HepG2 (cell line): ENCODE results near the gene INO80B. TPM values are rescaled to one million over a fixed set of nuclear protein-coding genes. Genes with fewer than 3 reads are reported as not detected.

Experiments
- AGO2 ChIP-seq: fragments of 200-400 bp; formaldehyde crosslinking; optimal IDR thresholded peaks from 2 replicates; pipeline ENCODE3; 2017; ENCODE audit warnings: mild to moderate bottlenecking, low read depth, low read length, moderate library complexity
- CBX1 ChIP-seq: IDR thresholded peaks from one replicate; pipeline ENCODE4 v1.6.1; 2016; ENCODE audit warnings: antibody characterized with exemption, low read depth
- DPF2 ChIP-seq: sonication (generic); formaldehyde crosslinking; IDR thresholded peaks from 2 replicates; pipeline ENCODE4 v1.4.0; 2020; ENCODE audit warnings: mild to moderate bottlenecking, low read depth, missing genetic modification reagents, borderline replicate concordance
- FOXA1 ChIP-seq, 2 experiments: fragments of 450-650 bp in 1 of 2; sonication (generic) in 1 of 2; formaldehyde crosslinking in 1 of 2; IDR thresholded peaks; 2 replicates each; pipeline versions ENCODE4 v1.4.0 to v1.6.1; 2016 to 2020; ENCODE audit warnings: missing genetic modification reagents in 1 of 2
- GPN1 ChIP-seq: sonication (generic); formaldehyde crosslinking; IDR thresholded peaks from 2 replicates; pipeline ENCODE4 v1.5.1; 2020; ENCODE audit warnings: missing genetic modification reagents, borderline replicate concordance
- HOXA7 ChIP-seq: sonication (generic); formaldehyde crosslinking; IDR thresholded peaks from 2 replicates; pipeline ENCODE4 v1.8.1; 2022; ENCODE audit warnings: mild to moderate bottlenecking, missing genetic modification reagents, moderate library complexity
- KDM3A ChIP-seq: IDR thresholded peaks from 2 replicates; pipeline ENCODE4 v1.6.1; 2018; ENCODE audit warnings: low read depth, missing compliant biosample characterization
- KLF9 ChIP-seq: IDR thresholded peaks from 2 replicates; pipeline ENCODE4 v1.6.1; 2016; ENCODE audit warnings: low read depth
- MIXL1 ChIP-seq: IDR thresholded peaks from 2 replicates; pipeline ENCODE4 v1.6.1; 2016
- MTF1 ChIP-seq: sonication (generic); formaldehyde crosslinking; IDR thresholded peaks from 2 replicates; pipeline ENCODE4 v1.5.0; 2020; ENCODE audit warnings: missing genetic modification reagents
- NCOA1 ChIP-seq: sonication (generic); formaldehyde crosslinking; IDR thresholded peaks from 2 replicates; pipeline ENCODE4 v1.9.0; 2021; ENCODE audit warnings: missing genetic modification reagents
- NONO ChIP-seq, 2 experiments: fragments of 450-650 bp in 1 of 2; sonication (generic) in 1 of 2; formaldehyde crosslinking in 1 of 2; IDR thresholded peaks in 1 of 2; conservative IDR thresholded peaks in 1 of 2; 2 replicates each; pipeline versions ENCODE4 v1.6.1 to v1.8.0; 2017 to 2022; ENCODE audit warnings: mild to moderate bottlenecking in 1 of 2, missing genetic modification reagents in 1 of 2, moderate library complexity in 1 of 2
- PCBP1 ChIP-seq: fragments of 200-400 bp; formaldehyde crosslinking; IDR thresholded peaks from 2 replicates; pipeline ENCODE4 v1.6.1; 2017; ENCODE audit warnings: mild to moderate bottlenecking, low read depth, low read length, borderline replicate concordance
- RFXAP ChIP-seq: sonication (generic); formaldehyde crosslinking; IDR thresholded peaks from 2 replicates; pipeline ENCODE4 v1.4.0; 2020; ENCODE audit warnings: missing genetic modification reagents, borderline replicate concordance
- SMAD9 ChIP-seq: sonication (generic); formaldehyde crosslinking; IDR thresholded peaks from 2 replicates; pipeline ENCODE4 v1.5.1; 2020; ENCODE audit warnings: mild to moderate bottlenecking, missing genetic modification reagents
- SUZ12 ChIP-seq: fragments of 150-350 bp; IDR thresholded peaks from 2 replicates; pipeline ENCODE4 v1.6.1; 2014; ENCODE audit warnings: low read depth, low read length
- YY1 ChIP-seq: IDR thresholded peaks from 2 replicates; pipeline ENCODE4 v1.6.1; 2011; ENCODE audit warnings: low read length, low read depth, moderate library complexity, mild to moderate bottlenecking; ENCODE audit not compliant: insufficient read depth, insufficient replicate concordance
- ZBTB7B ChIP-seq: sonication (generic); formaldehyde crosslinking; IDR thresholded peaks from 2 replicates; pipeline ENCODE4 v1.4.0; 2020; ENCODE audit warnings: missing genetic modification reagents
- ZFP37 ChIP-seq: sonication (generic); formaldehyde crosslinking; IDR thresholded peaks from 2 replicates; pipeline ENCODE4 v1.4.0; 2020; ENCODE audit warnings: missing genetic modification reagents, borderline replicate concordance
- ZNF263 ChIP-seq: sonication (generic); formaldehyde crosslinking; IDR thresholded peaks from 2 replicates; pipeline ENCODE4 v1.4.0; 2020; ENCODE audit warnings: missing genetic modification reagents
- ZNF317 ChIP-seq: sonication (generic); formaldehyde crosslinking; IDR thresholded peaks from 2 replicates; pipeline ENCODE4 v1.5.0; 2020; ENCODE audit warnings: mild to moderate bottlenecking, missing genetic modification reagents
- ZNF335 ChIP-seq: sonication (generic); formaldehyde crosslinking; IDR thresholded peaks from 2 replicates; pipeline ENCODE4 v1.4.0; 2020; ENCODE audit warnings: missing genetic modification reagents
- ZNF446 ChIP-seq: sonication (generic); formaldehyde crosslinking; IDR thresholded peaks from 2 replicates; pipeline ENCODE4 v1.5.0; 2020; ENCODE audit warnings: mild to moderate bottlenecking, missing genetic modification reagents
- ZNF451 ChIP-seq: sonication (generic); formaldehyde crosslinking; IDR thresholded peaks from 2 replicates; pipeline ENCODE4 v1.5.0; 2020; ENCODE audit warnings: mild to moderate bottlenecking, missing genetic modification reagents
- ZNF607 ChIP-seq: sonication (generic); formaldehyde crosslinking; IDR thresholded peaks from 2 replicates; pipeline ENCODE4 v1.5.1; 2020; ENCODE audit warnings: missing genetic modification reagents, mild to moderate bottlenecking, borderline replicate concordance
- ZNF781 ChIP-seq: sonication (generic); formaldehyde crosslinking; IDR thresholded peaks from 2 replicates; pipeline ENCODE4 v1.5.1; 2020; ENCODE audit warnings: borderline replicate concordance, mild to moderate bottlenecking, missing genetic modification reagents; ENCODE audit errors: not compliant biosample characterization
- ZNF839 ChIP-seq: sonication (generic); formaldehyde crosslinking; IDR thresholded peaks from 2 replicates; pipeline ENCODE4 v1.4.0; 2020; ENCODE audit warnings: missing genetic modification reagents, mild to moderate bottlenecking, borderline replicate concordance
- polyA plus RNA-seq, 8 experiments: library from polyadenylated mRNA; depleted of rRNA in 3 of 8; stranded (reverse) in 7 of 8; unstranded in 1 of 8; fragments of >200 nt; fragmentation: Illumina TruSeq in 4 of 8; extraction: Trizol in 4 of 8; gene quantifications; 2 replicates each; pipeline versions ENCODE4 v1.2.1 to v1.2.3, GENCODE V29; 2011 to 2016; ENCODE audit warnings: low read depth in 4 of 8, missing spikeins in 1 of 8, mixed read lengths in 1 of 8; ENCODE audit not compliant: insufficient read depth in 1 of 8
- total RNA-seq, 5 experiments: library from RNA; depleted of rRNA; stranded (reverse); fragments of >200 nt; fragmentation: Illumina TruSeq; extraction: Trizol; gene quantifications; 2 replicates each; pipeline ENCODE4 v1.2.3, GENCODE V29; 2016; ENCODE audit warnings: low read depth in 1 of 5
- TF ChIP-seq, protein P1 (sequence below): sonication (generic); formaldehyde crosslinking; IDR thresholded peaks from 2 replicates; pipeline ENCODE4 v1.9.0; 2021; ENCODE audit warnings: missing genetic modification reagents, borderline replicate concordance

The INO80B gene
- total and polyA plus RNA-seq, 2 of the 13 experiments (the other 11 are each of a cell fraction or from before 2014, with no cell fraction given): 6.2 to 14.5 TPM

DNA sequence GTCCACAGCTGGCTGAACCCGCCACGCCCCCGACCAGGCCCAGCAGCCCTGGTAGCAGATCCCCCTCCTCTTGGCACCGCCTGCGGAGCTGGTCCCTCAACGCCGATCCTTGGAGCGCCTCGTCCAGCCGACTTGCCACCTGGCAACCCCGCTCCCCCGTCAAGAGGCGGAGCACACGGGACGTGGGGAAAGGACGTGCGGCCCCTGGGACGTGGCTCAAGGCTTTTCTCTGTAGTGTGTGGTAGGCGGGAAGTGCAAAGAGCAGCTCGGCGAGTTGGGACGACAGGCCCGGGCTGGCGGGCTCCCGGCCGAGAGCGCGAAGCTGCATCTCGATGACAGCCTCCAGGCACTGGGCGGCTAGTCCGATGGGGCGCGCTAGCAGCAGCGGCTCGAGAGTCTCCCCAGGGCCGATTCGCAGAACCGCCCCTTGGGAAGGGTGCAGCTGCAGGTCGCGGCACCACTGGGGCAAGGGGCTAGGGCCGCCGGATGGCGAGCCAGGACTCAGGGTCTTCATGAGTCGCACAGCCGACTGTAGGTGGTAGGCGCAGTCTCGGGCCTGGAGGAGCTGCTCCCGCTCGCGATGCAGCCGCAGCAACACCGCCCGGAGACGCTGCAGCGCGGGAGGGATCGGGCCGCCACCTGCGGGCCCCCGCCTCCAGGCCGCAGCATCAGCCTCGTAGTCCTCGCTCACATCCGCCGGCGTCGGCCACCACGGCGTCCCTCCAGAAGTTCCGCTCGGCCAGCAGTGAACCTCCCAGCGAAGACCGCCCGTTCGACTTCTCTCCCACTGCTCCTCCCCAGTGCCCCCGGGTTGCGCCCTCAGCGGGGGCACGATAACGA, 27.3 kb downstream of the INO80B start (continued):
- TF ChIP-seq, protein P1, sequence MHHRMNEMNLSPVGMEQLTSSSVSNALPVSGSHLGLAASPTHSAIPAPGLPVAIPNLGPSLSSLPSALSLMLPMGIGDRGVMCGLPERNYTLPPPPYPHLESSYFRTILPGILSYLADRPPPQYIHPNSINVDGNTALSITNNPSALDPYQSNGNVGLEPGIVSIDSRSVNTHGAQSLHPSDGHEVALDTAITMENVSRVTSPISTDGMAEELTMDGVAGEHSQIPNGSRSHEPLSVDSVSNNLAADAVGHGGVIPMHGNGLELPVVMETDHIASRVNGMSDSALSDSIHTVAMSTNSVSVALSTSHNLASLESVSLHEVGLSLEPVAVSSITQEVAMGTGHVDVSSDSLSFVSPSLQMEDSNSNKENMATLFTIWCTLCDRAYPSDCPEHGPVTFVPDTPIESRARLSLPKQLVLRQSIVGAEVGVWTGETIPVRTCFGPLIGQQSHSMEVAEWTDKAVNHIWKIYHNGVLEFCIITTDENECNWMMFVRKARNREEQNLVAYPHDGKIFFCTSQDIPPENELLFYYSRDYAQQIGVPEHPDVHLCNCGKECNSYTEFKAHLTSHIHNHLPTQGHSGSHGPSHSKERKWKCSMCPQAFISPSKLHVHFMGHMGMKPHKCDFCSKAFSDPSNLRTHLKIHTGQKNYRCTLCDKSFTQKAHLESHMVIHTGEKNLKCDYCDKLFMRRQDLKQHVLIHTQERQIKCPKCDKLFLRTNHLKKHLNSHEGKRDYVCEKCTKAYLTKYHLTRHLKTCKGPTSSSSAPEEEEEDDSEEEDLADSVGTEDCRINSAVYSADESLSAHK (CRISPR knock-in tag): 0 out of 2 replicates have a peak, but pooled peaks have one; percentile 15
- TF ChIP-seq ZBTB7B (CRISPR knock-in tag) (no peak), ZNF335 (CRISPR knock-in tag) (no peak), AGO2 (peak; percentile 94), ZNF839 (no peak; the same call in 1 of the 2 replicates), ZNF317 (peak; percentile 58; the same call in 1 of the 2 replicates), ZNF607 (CRISPR knock-in tag) (0 out of 2 replicates have a peak, but pooled peaks have one; percentile 17), RFXAP (CRISPR knock-in tag) (peak; percentile 64), NONO (IDR thresholded peaks at IDR 0.05) (no peak), NONO (CRISPR knock-in tag; conservative IDR thresholded peaks at IDR 0.05) (no peak), HOXA7 (CRISPR knock-in tag) (no peak), KLF9 (CRISPR knock-in tag) (0 out of 2 replicates have a peak, but pooled peaks have one; percentile 26), SMAD9 (CRISPR knock-in tag) (peak; percentile 25; the same call in 1 of the 2 replicates), ZNF451 (CRISPR knock-in tag) (no peak), KDM3A (CRISPR knock-in tag) (peak; percentile 3; the same call in 1 of the 2 replicates), ZFP37 (CRISPR knock-in tag) (peak; percentile 76; the same call in 1 of the 2 replicates), DPF2 (CRISPR knock-in tag) (no peak), PCBP1 (no peak), ZNF446 (CRISPR knock-in tag) (peak; percentile 21; the same call in 1 of the 2 replicates), MIXL1 (CRISPR knock-in tag) (no peak), ZNF263 (peak; percentile 66), MTF1 (CRISPR knock-in tag) (0 out of 2 replicates have a peak, but pooled peaks have one; percentile 30), ZNF781 (no peak), YY1 (no peak), CBX1 (no peak), SUZ12 (no peak), NCOA1 (CRISPR knock-in tag) (no peak), FOXA1 (IDR thresholded peaks at IDR 0.05) (no peak), FOXA1 (CRISPR knock-in tag; IDR thresholded peaks at IDR 0.05) (no peak; the same call in 1 of the 2 replicates), GPN1 (CRISPR knock-in tag) (peak; percentile 50; the same call in 1 of the 2 replicates)
